ENCODE measurements around the gene TBX21.
A peak's percentile ranks its signal among the peaks of the same experiment; 100 is the strongest.

Gene TBX21

GRCh38 chr17:47733047-47733673, at the start of gene TBX21:
TBX21 (plus strand) TSS chr17:47733236; CDS start chr17:47733455, 219 bp downstream.
- Mint-ChIP-seq H3K4me3 (peak within 1 kb of the TSS; percentile 97), H3K27ac (peak within 1 kb of the TSS; percentile 92), H3K27me3 (no peaks in the 10 kb centered on the region), H3K4me1 (peaks cover 53% of the 10 kb centered on the region), H3K36me3 (peaks cover 26% of the 10 kb centered on the region), H3K9me3 (no peaks in the 10 kb centered on the region)

- Mint-ChIP-seq H3K27ac (peak overlapping the region; percentile 41), H3K4me3 (no peak overlapping the region), H3K9me3 (no peaks in the 10 kb centered on the region), H3K36me3 (peaks cover 25% of the 10 kb centered on the region), H3K27me3 (no peaks in the 10 kb centered on the region), H3K4me1 (peaks cover 9% of the 10 kb centered on the region)
Observed at GRCh38 chr17:47684025-47684424, 49.0 kb upstream of the TBX21 start.

GRCh38 chr17:47684535-47685193, 48.4 kb upstream of the TBX21 start:
- Mint-ChIP-seq H3K27ac (peak overlapping the region; percentile 65), H3K36me3 (peaks cover 25% of the 10 kb centered on the region), H3K9me3 (no peaks in the 10 kb centered on the region), H3K27me3 (no peaks in the 10 kb centered on the region), H3K4me1 (peaks cover 9% of the 10 kb centered on the region), H3K4me3 (no peak overlapping the region)

GRCh38 chr17:47685556-47686275, 47.3 kb upstream of the TBX21 start:
- no peaks in the 10 kb centered on the region for H3K4me1 Mint-ChIP-seq
- H3K27me3 Mint-ChIP-seq, result no peaks in the 10 kb centered on the region
- H3K36me3 Mint-ChIP-seq, result peaks cover 19% of the 10 kb centered on the region
- peak overlapping the region; percentile 52 for H3K27ac Mint-ChIP-seq
- no peaks in the 10 kb centered on the region for H3K9me3 Mint-ChIP-seq
- peak overlapping the region; percentile 38 for H3K4me3 Mint-ChIP-seq

GRCh38 chr17:47686276-47686635, 46.8 kb upstream of the TBX21 start:
- H3K4me3 Mint-ChIP-seq, result no peak overlapping the region
- H3K4me1 Mint-ChIP-seq, result no peaks in the 10 kb centered on the region
- no peaks in the 10 kb centered on the region for H3K9me3 Mint-ChIP-seq
- peak overlapping the region; percentile 14 for H3K27ac Mint-ChIP-seq
- H3K36me3 Mint-ChIP-seq, result peaks cover 18% of the 10 kb centered on the region
- H3K27me3 Mint-ChIP-seq, result no peaks in the 10 kb centered on the region

- Mint-ChIP-seq H3K36me3 (peaks cover 18% of the 10 kb centered on the region), H3K27ac (peak overlapping the region; percentile 55), H3K27me3 (no peaks in the 10 kb centered on the region), H3K9me3 (no peaks in the 10 kb centered on the region), H3K4me3 (no peak overlapping the region), H3K4me1 (peaks cover 2% of the 10 kb centered on the region)
Observed at GRCh38 chr17:47686664-47687327, 46.2 kb upstream of the TBX21 start.

- H3K36me3 Mint-ChIP-seq, result peaks cover 13% of the 10 kb centered on the region
- peaks cover 7% of the 10 kb centered on the region for H3K4me1 Mint-ChIP-seq
- H3K4me3 Mint-ChIP-seq, result no peak overlapping the region
- H3K27ac Mint-ChIP-seq, result peak overlapping the region; percentile 55
- H3K9me3 Mint-ChIP-seq, result no peaks in the 10 kb centered on the region
- H3K27me3 Mint-ChIP-seq, result no peaks in the 10 kb centered on the region
Observed at GRCh38 chr17:47687328-47687690, 45.7 kb upstream of the TBX21 start.

GRCh38 chr17:47687748-47688147, 45.3 kb upstream of the TBX21 start:
- H3K4me1 Mint-ChIP-seq, result peaks cover 12% of the 10 kb centered on the region
- H3K36me3 Mint-ChIP-seq, result peaks cover 11% of the 10 kb centered on the region
- H3K27me3 Mint-ChIP-seq, result no peaks in the 10 kb centered on the region
- H3K27ac Mint-ChIP-seq, result no peak overlapping the region
- no peaks in the 10 kb centered on the region for H3K9me3 Mint-ChIP-seq
- no peak overlapping the region for H3K4me3 Mint-ChIP-seq

GRCh38 chr17:47690121-47690520, 42.9 kb upstream of the TBX21 start:
- Mint-ChIP-seq H3K27ac (no peak overlapping the region), H3K9me3 (no peaks in the 10 kb centered on the region), H3K27me3 (no peaks in the 10 kb centered on the region), H3K36me3 (peaks cover 6% of the 10 kb centered on the region), H3K4me3 (no peak overlapping the region), H3K4me1 (peaks cover 23% of the 10 kb centered on the region)

GRCh38 chr17:47692137-47692894, 40.7 kb upstream of the TBX21 start:
- H3K27me3 Mint-ChIP-seq, result no peaks in the 10 kb centered on the region
- peak overlapping the region; percentile 99 for H3K4me3 Mint-ChIP-seq
- H3K36me3 Mint-ChIP-seq, result peaks cover 4% of the 10 kb centered on the region
- H3K9me3 Mint-ChIP-seq, result no peaks in the 10 kb centered on the region
- H3K4me1 Mint-ChIP-seq, result peaks cover 38% of the 10 kb centered on the region
- peak overlapping the region; percentile 41 for H3K27ac Mint-ChIP-seq

- Mint-ChIP-seq H3K4me3 (peak overlapping the region; percentile 99), H3K36me3 (peaks cover 4% of the 10 kb centered on the region), H3K9me3 (no peaks in the 10 kb centered on the region), H3K27ac (peak overlapping the region; percentile 99), H3K4me1 (peaks cover 44% of the 10 kb centered on the region), H3K27me3 (no peaks in the 10 kb centered on the region)
Observed at GRCh38 chr17:47692895-47693730, 39.9 kb upstream of the TBX21 start.

GRCh38 chr17:47693731-47694580, 39.1 kb upstream of the TBX21 start, which contains the start of gene TBKBP1:
TBKBP1 (plus strand) TSS chr17:47694161; CDS start chr17:47696113, 1,952 bp downstream.
- Mint-ChIP-seq H3K4me1 (peaks cover 53% of the 10 kb centered on the region), H3K9me3 (no peaks in the 10 kb centered on the region), H3K27ac (peak within 1 kb of the TSS; percentile 99), H3K27me3 (no peaks in the 10 kb centered on the region), H3K4me3 (peak within 1 kb of the TSS; percentile 99), H3K36me3 (peaks cover 4% of the 10 kb centered on the region)

GRCh38 chr17:47694581-47695428, 38.2 kb upstream of the TBX21 start:
- Mint-ChIP-seq H3K9me3 (no peaks in the 10 kb centered on the region), H3K4me3 (peak overlapping the region; percentile 86), H3K27me3 (no peaks in the 10 kb centered on the region), H3K27ac (peak overlapping the region; percentile 86), H3K4me1 (peaks cover 58% of the 10 kb centered on the region), H3K36me3 (peaks cover 4% of the 10 kb centered on the region)
